NCI-H187 (cell line): ENCODE data around the gene RUBCN.
"Not testable (repeated sequence)": the region's sequence is repeated elsewhere in the genome, so short reads cannot be mapped to it uniquely, and the experiment has no call there.

ENCODE experiments used
- DNase-seq, 2 experiments: peaks; one replicate each; lab custom pipeline; 2025; lab: John Stamatoyannopoulos, UW

Gene RUBCN

GRCh38 chr3:197685546-197685945 lies 51.2 kb downstream of the RUBCN start:
- no peak for DNase-seq

GRCh38 chr3:197683191-197683590 lies 53.5 kb downstream of the RUBCN start:
- no peak for DNase-seq

- DNase-seq = no peak
These were observed 54.0 kb downstream of the RUBCN start for GRCh38 chr3:197682713-197683112.

GRCh38 chr3:197680955-197681521 lies 55.7 kb downstream of the RUBCN start:
- DNase-seq = no peak

GRCh38 chr3:197675951-197676350 lies 60.8 kb downstream of the RUBCN start:
- DNase-seq = no peak

- DNase-seq = no peak
These were observed 61.2 kb downstream of the RUBCN start for GRCh38 chr3:197675563-197675860.

- DNase-seq = no peak
These were observed 61.8 kb downstream of the RUBCN start for GRCh38 chr3:197674741-197675562.

GRCh38 chr3:197673170-197673569 lies 63.5 kb downstream of the RUBCN start:
- no peak for DNase-seq

- DNase-seq = no peak
These were observed 66.3 kb downstream of the RUBCN start for GRCh38 chr3:197670361-197670760.

- DNase-seq = no peak
These were observed 68.7 kb downstream of the RUBCN start for GRCh38 chr3:197667968-197668367.

- DNase-seq = not testable (repeated sequence)
These were observed 69.4 kb downstream of the RUBCN start for GRCh38 chr3:197667293-197667692.

GRCh38 chr3:197666221-197666842 lies 70.4 kb downstream of the RUBCN start:
- DNase-seq = not testable (repeated sequence)

- DNase-seq = not testable (repeated sequence)
These were observed 71.2 kb downstream of the RUBCN start for GRCh38 chr3:197665549-197665948.

GRCh38 chr3:197665142-197665491 lies 71.6 kb downstream of the RUBCN start:
- not testable (repeated sequence) for DNase-seq

GRCh38 chr3:197664414-197665141 lies 72.1 kb downstream of the RUBCN start:
- DNase-seq = not testable (repeated sequence)

- not testable (repeated sequence) for DNase-seq
These were observed 73.2 kb downstream of the RUBCN start for GRCh38 chr3:197663367-197664140.

GRCh38 chr3:197662352-197662751 lies 74.4 kb downstream of the RUBCN start:
- not testable (repeated sequence) for DNase-seq

- DNase-seq = not testable (repeated sequence)
These were observed 74.8 kb downstream of the RUBCN start for GRCh38 chr3:197661874-197662273.

GRCh38 chr3:197661234-197661834 lies 75.4 kb downstream of the RUBCN start:
- not testable (repeated sequence) for DNase-seq

- not testable (repeated sequence) for DNase-seq
These were observed 77.0 kb downstream of the RUBCN start for GRCh38 chr3:197659701-197660100.

GRCh38 chr3:197659144-197659543 lies 77.6 kb downstream of the RUBCN start:
- not testable (repeated sequence) for DNase-seq
